AG04450 (cell line): ENCODE measurements around the gene ZBTB49. TPM values are rescaled to one million over a fixed set of nuclear protein-coding genes. Genes with fewer than 3 reads are reported as not detected.

Experiments used
- CTCF ChIA-PET: fragments of 300-600, 350-600 bp; formaldehyde crosslinking; extraction: SDS; loops from one replicate; lab custom pipeline; 2022; ENCODE audit warnings: antibody characterized with exemption, inconsistent platforms; lab: Charles Lee
- POLR2A ChIA-PET: fragments of 350-600 bp; formaldehyde crosslinking; extraction: SDS; loops from one replicate; lab custom pipeline; 2021; ENCODE audit warnings: antibody characterized with exemption, inconsistent platforms; lab: Yijun Ruan, JAX
- DNase-seq: peaks from one replicate; pipeline ENCODE4 v3.0.0-alpha.2; 2011; ENCODE audit warnings: low read depth, low spot score
- H3K27ac ChIP-seq: one replicate; pipeline ENCODE4 v1.5.1; 2012; ENCODE audit warnings: low read depth, low read length, control low read depth
- H3K27me3 ChIP-seq: one replicate; pipeline ENCODE4 v1.6.0; 2012; ENCODE audit warnings: low read length; ENCODE audit not compliant: control insufficient read depth, insufficient read depth
- H3K4me3 ChIP-seq: 2 replicates; pipeline ENCODE4 v1.5.1; 2011; ENCODE audit warnings: mild to moderate bottlenecking, low read depth, low read length, control low read depth
- H3K9me3 ChIP-seq: 2 replicates; pipeline ENCODE4 v1.5.1; 2012; ENCODE audit warnings: low read length; ENCODE audit not compliant: control insufficient read depth, insufficient read depth
- CTCF ChIP-seq: IDR thresholded peaks from 2 replicates; pipeline ENCODE4 v1.5.1; 2011; ENCODE audit warnings: low read depth, low read length, control low read depth, inconsistent platforms
- polyA plus RNA-seq: library from polyadenylated mRNA; depleted of rRNA; stranded (reverse); fragments of >200 nt; gene quantifications from 2 replicates; pipeline ENCODE4 v1.2.3, GENCODE V29; 2011

Gene ZBTB49
- polyA plus RNA-seq, 1 experiment: 3.9 TPM

DNA sequence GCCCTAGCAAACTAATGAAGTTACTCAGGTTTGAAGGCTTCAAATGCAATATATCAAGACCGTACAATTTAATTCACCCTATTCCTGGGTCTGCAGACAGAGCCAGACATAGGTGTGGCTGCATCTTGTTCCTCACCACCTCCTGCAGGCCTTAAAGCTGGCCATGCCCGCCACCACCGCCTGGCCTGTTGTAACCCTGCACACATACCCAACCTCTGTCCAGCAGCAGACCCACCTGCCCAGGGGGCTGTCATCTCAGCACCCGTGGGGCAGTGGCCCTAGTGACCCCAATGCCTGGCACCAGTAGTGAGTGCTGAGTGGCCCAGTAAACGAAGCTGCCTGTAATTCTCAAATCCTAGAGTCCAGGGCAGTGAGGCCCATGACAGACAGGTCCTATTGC, 40.7 kb downstream of the ZBTB49 start:
- ChIA-PET POLR2A (interaction anchor here (0.6 kb wide), 1 partner anchor 12 kb away, joined by 3 read pairs; no protein-coding TSS in a partner anchor), CTCF (no interaction called here)
- peaks cover 7% of the 10 kb centered on the region for H3K27me3 ChIP-seq
- peaks cover 7% of the 10 kb centered on the region; the same call in 1 of the 2 replicates for H3K9me3 ChIP-seq
- no peak overlapping the region for H3K27ac ChIP-seq
- DNase-seq: no peak
- H3K4me3 ChIP-seq: no peak overlapping the region
- no peak for TF ChIP-seq CTCF

- POLR2A ChIA-PET: interaction anchor here (1.0 kb wide), 1 partner anchor 64 kb away, joined by 3 read pairs; no protein-coding TSS in a partner anchor
- no peak overlapping the region for H3K4me3 ChIP-seq
- H3K27ac ChIP-seq: no peak overlapping the region
- CTCF ChIA-PET: interaction anchor here (0.9 to 1.7 kb wide), 4 partner anchors 24 to 150 kb away, joined by 3 to 10 read pairs (median 4); no protein-coding TSS in a partner anchor
- no peak for DNase-seq
- peaks cover 7% of the 10 kb centered on the region; the same call in 1 of the 2 replicates for H3K9me3 ChIP-seq
- TF ChIP-seq CTCF: no peak
- H3K27me3 ChIP-seq: peaks cover 7% of the 10 kb centered on the region
Observed at GRCh38 chr4:4332529-4332928, 42.5 kb downstream of the ZBTB49 start.

GRCh38 chr4:4333265-4333706, 43.2 kb downstream of the ZBTB49 start:
- Histone ChIP-seq H3K27me3 (peaks cover 7% of the 10 kb centered on the region), H3K4me3 (no peak overlapping the region), H3K27ac (no peak overlapping the region), H3K9me3 (peaks cover 3% of the 10 kb centered on the region; the same call in 1 of the 2 replicates)
- ChIA-PET POLR2A (interaction anchor here (0.6 to 1.0 kb wide), 3 partner anchors 31 to 63 kb away, joined by 3 read pairs; no protein-coding TSS in a partner anchor), CTCF (interaction anchor here (0.7 to 1.7 kb wide), 8 partner anchors 11 to 151 kb away, joined by 3 to 10 read pairs (median 4); no protein-coding TSS in a partner anchor)
- TF ChIP-seq CTCF: no peak
- peak; percentile 42 for DNase-seq

DNA sequence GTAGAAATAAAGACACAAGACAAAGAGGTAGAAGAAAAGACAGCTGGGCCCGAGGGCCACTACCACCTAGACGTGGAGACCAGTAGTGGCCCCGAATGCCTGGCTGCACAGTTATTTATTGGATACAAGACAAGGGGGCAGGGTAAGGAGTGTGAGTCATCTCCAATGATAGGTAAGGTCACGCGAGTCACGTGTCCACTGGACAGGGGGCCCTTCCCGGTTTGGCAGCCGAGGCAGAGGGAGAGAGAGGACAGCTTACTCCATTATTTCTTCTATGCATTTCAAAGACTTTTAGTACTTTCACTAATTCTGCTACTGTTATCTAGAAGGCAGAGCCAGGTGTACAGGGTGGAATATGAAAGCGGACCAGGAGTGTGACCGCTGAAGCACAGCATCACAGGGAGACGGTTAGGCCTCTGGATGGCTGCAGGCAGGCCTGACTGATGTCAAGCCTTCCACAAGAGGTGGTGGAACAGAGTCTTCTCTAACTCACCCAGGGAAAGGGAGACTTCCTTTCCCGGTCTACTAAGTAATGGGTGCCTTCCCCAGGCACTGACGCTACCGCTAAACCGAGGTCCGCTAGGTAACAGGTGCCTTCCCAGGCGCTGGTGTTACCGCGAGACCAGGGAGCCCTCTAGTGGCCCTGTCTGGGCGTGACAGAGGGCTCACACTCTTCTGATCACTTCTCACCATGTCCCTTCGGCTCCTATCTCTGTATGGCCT, 44.9 kb downstream of the ZBTB49 start:
- H3K9me3 ChIP-seq: peaks cover 3% of the 10 kb centered on the region; the same call in 1 of the 2 replicates
- ChIA-PET CTCF (interaction anchor here (0.8 to 2.2 kb wide), 5 partner anchors 9 to 86 kb away, joined by 3 to 14 read pairs (median 5); no protein-coding TSS in a partner anchor), POLR2A (no interaction called here)
- no peak overlapping the region for H3K4me3 ChIP-seq
- no peak for DNase-seq
- TF ChIP-seq CTCF: peak; percentile 81
- H3K27ac ChIP-seq: no peak overlapping the region
- peaks cover 7% of the 10 kb centered on the region for H3K27me3 ChIP-seq
